ENCODE results near the gene CREB3.

DNA sequence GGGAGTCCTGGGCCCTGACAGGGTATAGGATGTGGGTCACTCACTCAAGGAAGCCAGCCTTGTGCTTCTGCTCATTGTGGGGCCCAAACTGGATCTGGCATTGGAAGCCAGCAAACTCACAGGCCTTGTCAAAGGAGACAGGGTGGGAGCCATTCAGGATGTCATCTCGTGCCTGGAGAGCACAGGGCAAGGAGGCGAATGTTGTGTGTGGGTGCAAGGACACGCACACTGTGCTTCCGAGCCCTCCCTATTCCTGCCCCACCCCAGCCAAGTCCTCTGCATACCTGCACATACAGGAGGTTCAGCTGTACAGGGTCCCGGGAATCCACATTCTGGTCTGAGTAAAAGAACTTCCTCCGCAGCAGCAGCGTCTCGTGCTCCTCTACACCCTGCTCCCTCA is 8.6 kb upstream of the CREB3 start:
- TF ChIP-seq, protein P1, sequence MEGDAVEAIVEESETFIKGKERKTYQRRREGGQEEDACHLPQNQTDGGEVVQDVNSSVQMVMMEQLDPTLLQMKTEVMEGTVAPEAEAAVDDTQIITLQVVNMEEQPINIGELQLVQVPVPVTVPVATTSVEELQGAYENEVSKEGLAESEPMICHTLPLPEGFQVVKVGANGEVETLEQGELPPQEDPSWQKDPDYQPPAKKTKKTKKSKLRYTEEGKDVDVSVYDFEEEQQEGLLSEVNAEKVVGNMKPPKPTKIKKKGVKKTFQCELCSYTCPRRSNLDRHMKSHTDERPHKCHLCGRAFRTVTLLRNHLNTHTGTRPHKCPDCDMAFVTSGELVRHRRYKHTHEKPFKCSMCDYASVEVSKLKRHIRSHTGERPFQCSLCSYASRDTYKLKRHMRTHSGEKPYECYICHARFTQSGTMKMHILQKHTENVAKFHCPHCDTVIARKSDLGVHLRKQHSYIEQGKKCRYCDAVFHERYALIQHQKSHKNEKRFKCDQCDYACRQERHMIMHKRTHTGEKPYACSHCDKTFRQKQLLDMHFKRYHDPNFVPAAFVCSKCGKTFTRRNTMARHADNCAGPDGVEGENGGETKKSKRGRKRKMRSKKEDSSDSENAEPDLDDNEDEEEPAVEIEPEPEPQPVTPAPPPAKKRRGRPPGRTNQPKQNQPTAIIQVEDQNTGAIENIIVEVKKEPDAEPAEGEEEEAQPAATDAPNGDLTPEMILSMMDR (IDR thresholded peaks at IDR 0.05; ENCODE audit: low read depth, low read length, poor library complexity, severe bottlenecking) = no peak
- no peak for TF ChIP-seq EZH2phosphoT487 (IDR thresholded peaks at IDR 0.05; ENCODE audit: borderline replicate concordance, low read length)
